ENCODE measurements around the gene TPH2.

DNA sequence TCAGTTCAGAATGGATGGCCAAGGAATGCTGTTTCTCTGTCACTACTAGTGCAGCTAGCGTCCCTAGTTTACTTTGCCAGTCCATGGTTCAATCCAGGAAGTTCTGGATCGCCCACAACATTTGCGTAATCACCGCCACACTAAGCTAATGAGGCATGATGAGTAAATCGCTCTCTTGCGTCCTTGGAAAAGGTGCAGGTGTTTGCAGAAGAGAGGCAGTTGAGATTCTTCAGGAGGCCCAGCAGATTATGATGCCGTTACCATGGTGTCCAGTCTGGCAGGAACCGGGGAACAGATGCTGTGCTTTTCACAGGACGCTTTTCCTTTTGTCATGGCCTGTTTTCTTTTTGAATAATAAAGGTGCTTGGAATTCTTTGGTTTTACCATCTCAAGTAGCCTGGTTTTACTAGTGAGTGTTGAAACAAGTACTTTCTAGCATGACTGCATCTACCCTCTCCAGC is 9.0 kb downstream of the TPH2 start:
- TF ChIP-seq, protein P1, sequence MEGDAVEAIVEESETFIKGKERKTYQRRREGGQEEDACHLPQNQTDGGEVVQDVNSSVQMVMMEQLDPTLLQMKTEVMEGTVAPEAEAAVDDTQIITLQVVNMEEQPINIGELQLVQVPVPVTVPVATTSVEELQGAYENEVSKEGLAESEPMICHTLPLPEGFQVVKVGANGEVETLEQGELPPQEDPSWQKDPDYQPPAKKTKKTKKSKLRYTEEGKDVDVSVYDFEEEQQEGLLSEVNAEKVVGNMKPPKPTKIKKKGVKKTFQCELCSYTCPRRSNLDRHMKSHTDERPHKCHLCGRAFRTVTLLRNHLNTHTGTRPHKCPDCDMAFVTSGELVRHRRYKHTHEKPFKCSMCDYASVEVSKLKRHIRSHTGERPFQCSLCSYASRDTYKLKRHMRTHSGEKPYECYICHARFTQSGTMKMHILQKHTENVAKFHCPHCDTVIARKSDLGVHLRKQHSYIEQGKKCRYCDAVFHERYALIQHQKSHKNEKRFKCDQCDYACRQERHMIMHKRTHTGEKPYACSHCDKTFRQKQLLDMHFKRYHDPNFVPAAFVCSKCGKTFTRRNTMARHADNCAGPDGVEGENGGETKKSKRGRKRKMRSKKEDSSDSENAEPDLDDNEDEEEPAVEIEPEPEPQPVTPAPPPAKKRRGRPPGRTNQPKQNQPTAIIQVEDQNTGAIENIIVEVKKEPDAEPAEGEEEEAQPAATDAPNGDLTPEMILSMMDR (IDR thresholded peaks at IDR 0.05): no peak
- TF ChIP-seq POLR2A (IDR thresholded peaks at IDR 0.05): no peak
